PFSK-1 (cell line): ENCODE data around the gene CMIP.

ENCODE experiments used
- FOXP2 ChIP-seq: optimal IDR thresholded peaks from 2 replicates; pipeline ENCODE3; 2011; ENCODE audit warnings: borderline replicate concordance, control low read depth, inconsistent platforms; ENCODE audit not compliant: insufficient read depth; ENCODE audit errors: extremely low read length, extremely low read depth
- POLR2AphosphoS5 ChIP-seq: IDR thresholded peaks from 2 replicates; pipeline ENCODE4 v1.6.1; 2012; ENCODE audit warnings: low read depth, mild to moderate bottlenecking, control low read depth, low read length, moderate library complexity
- SIN3A ChIP-seq: IDR thresholded peaks from 2 replicates; pipeline ENCODE4 v1.6.1; 2012; ENCODE audit warnings: mild to moderate bottlenecking, low read length, moderate library complexity, borderline replicate concordance; ENCODE audit not compliant: insufficient read depth
- TAF1 ChIP-seq: IDR thresholded peaks from 2 replicates; pipeline ENCODE4 v1.6.1; 2012; ENCODE audit warnings: low read length, control low read depth, borderline replicate concordance; ENCODE audit not compliant: insufficient read depth
- TF ChIP-seq, protein P1 (sequence below), 2 experiments: IDR thresholded peaks; 2 replicates each; pipeline versions ENCODE4 v1.6.1 to v1.8.0; 2011 to 2012; ENCODE audit warnings: low read depth in 2 of 2, low read length in 2 of 2, control low read depth in 1 of 2, inconsistent platforms in 1 of 2, mild to moderate bottlenecking in 1 of 2, moderate library complexity in 1 of 2; ENCODE audit not compliant: insufficient read depth in 1 of 2

The CMIP gene

GRCh38 chr16:81710044-81710443 lies 265.4 kb downstream of the CMIP start:
- TF ChIP-seq SIN3A (no peak), POLR2AphosphoS5 (no peak), TAF1 (no peak), FOXP2 (no peak)
- TF ChIP-seq, protein P1, sequence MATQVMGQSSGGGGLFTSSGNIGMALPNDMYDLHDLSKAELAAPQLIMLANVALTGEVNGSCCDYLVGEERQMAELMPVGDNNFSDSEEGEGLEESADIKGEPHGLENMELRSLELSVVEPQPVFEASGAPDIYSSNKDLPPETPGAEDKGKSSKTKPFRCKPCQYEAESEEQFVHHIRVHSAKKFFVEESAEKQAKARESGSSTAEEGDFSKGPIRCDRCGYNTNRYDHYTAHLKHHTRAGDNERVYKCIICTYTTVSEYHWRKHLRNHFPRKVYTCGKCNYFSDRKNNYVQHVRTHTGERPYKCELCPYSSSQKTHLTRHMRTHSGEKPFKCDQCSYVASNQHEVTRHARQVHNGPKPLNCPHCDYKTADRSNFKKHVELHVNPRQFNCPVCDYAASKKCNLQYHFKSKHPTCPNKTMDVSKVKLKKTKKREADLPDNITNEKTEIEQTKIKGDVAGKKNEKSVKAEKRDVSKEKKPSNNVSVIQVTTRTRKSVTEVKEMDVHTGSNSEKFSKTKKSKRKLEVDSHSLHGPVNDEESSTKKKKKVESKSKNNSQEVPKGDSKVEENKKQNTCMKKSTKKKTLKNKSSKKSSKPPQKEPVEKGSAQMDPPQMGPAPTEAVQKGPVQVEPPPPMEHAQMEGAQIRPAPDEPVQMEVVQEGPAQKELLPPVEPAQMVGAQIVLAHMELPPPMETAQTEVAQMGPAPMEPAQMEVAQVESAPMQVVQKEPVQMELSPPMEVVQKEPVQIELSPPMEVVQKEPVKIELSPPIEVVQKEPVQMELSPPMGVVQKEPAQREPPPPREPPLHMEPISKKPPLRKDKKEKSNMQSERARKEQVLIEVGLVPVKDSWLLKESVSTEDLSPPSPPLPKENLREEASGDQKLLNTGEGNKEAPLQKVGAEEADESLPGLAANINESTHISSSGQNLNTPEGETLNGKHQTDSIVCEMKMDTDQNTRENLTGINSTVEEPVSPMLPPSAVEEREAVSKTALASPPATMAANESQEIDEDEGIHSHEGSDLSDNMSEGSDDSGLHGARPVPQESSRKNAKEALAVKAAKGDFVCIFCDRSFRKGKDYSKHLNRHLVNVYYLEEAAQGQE (IDR thresholded peaks at IDR 0.05; ENCODE audit: insufficient read depth in 1 of 2, low read depth in 2 of 2, low read length in 2 of 2): no peak

- TF ChIP-seq, protein P1 (IDR thresholded peaks at IDR 0.05; ENCODE audit: insufficient read depth in 1 of 2, low read depth in 2 of 2, low read length in 2 of 2): no peak
- no peak for TF ChIP-seq SIN3A
- TF ChIP-seq POLR2AphosphoS5: no peak
Measured at GRCh38 chr16:81710596-81710995, 266.0 kb downstream of the CMIP start.

- TF ChIP-seq SIN3A: no peak
- no peak for TF ChIP-seq FOXP2
- TF ChIP-seq POLR2AphosphoS5: no peak
- no peak for TF ChIP-seq TAF1
- TF ChIP-seq, protein P1 (IDR thresholded peaks at IDR 0.05; ENCODE audit: insufficient read depth in 1 of 2, low read depth in 2 of 2, low read length in 2 of 2): no peak
Measured at GRCh38 chr16:81711657-81712319, 267.2 kb downstream of the CMIP start.

DNA sequence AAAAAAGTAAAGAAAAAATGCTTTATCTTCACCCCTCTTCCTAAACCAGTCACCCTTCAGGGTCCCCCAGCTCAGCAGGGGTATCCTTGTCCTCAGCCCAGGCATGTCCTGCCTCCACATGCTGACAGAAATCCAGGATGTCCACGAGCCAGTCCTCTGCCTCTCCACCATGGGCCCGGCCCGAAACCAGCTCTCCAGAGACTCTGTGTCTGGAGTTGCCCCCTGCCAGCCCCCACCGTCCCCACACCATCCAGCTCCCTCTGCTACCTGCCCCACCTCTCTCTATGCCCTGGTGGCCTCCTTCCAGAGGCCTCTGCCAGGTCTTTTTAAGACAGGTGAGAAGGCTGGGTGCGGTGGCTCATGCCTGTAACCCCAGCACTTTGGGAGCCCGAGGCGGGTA lies 268.1 kb downstream of the CMIP start:
- TF ChIP-seq TAF1 (no peak), POLR2AphosphoS5 (no peak), FOXP2 (no peak), SIN3A (no peak)
- TF ChIP-seq, protein P1 (IDR thresholded peaks at IDR 0.05; ENCODE audit: insufficient read depth in 1 of 2, low read depth in 2 of 2, low read length in 2 of 2): no peak

GRCh38 chr16:81713295-81713772 lies 268.7 kb downstream of the CMIP start:
- no peak for TF ChIP-seq TAF1
- TF ChIP-seq, protein P1 (IDR thresholded peaks at IDR 0.05; ENCODE audit: insufficient read depth in 1 of 2, low read depth in 2 of 2, low read length in 2 of 2): no peak
- no peak for TF ChIP-seq POLR2AphosphoS5
- no peak for TF ChIP-seq FOXP2
- no peak for TF ChIP-seq SIN3A
